Measurements from ENCODE around the gene SLC47A2.

DNA sequence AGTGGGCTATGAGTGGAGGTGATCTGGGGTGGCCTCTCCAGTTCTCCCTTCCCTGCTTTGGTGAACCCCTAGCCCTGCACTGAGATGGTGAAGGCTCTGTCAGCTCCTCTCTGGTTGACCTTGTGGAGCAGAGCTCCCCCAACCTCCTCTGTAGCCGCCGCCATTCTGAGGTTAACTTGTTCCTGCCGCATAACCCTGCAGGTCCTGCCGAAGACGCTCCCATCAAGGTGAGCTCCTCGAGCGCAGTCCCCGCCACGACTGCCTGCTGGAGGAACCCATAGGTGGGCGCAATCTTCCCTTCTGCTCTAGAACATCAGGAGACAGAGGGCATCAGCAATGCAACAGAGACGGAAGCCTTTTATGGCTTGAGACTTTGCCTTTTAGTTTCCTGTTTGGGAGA is 15.2 kb upstream of the SLC47A2 start:
- TF ChIP-seq, protein P1, sequence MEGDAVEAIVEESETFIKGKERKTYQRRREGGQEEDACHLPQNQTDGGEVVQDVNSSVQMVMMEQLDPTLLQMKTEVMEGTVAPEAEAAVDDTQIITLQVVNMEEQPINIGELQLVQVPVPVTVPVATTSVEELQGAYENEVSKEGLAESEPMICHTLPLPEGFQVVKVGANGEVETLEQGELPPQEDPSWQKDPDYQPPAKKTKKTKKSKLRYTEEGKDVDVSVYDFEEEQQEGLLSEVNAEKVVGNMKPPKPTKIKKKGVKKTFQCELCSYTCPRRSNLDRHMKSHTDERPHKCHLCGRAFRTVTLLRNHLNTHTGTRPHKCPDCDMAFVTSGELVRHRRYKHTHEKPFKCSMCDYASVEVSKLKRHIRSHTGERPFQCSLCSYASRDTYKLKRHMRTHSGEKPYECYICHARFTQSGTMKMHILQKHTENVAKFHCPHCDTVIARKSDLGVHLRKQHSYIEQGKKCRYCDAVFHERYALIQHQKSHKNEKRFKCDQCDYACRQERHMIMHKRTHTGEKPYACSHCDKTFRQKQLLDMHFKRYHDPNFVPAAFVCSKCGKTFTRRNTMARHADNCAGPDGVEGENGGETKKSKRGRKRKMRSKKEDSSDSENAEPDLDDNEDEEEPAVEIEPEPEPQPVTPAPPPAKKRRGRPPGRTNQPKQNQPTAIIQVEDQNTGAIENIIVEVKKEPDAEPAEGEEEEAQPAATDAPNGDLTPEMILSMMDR (IDR thresholded peaks at IDR 0.05; ENCODE audit: insufficient read depth, low read length): no peak
- TF ChIP-seq, protein P2, sequence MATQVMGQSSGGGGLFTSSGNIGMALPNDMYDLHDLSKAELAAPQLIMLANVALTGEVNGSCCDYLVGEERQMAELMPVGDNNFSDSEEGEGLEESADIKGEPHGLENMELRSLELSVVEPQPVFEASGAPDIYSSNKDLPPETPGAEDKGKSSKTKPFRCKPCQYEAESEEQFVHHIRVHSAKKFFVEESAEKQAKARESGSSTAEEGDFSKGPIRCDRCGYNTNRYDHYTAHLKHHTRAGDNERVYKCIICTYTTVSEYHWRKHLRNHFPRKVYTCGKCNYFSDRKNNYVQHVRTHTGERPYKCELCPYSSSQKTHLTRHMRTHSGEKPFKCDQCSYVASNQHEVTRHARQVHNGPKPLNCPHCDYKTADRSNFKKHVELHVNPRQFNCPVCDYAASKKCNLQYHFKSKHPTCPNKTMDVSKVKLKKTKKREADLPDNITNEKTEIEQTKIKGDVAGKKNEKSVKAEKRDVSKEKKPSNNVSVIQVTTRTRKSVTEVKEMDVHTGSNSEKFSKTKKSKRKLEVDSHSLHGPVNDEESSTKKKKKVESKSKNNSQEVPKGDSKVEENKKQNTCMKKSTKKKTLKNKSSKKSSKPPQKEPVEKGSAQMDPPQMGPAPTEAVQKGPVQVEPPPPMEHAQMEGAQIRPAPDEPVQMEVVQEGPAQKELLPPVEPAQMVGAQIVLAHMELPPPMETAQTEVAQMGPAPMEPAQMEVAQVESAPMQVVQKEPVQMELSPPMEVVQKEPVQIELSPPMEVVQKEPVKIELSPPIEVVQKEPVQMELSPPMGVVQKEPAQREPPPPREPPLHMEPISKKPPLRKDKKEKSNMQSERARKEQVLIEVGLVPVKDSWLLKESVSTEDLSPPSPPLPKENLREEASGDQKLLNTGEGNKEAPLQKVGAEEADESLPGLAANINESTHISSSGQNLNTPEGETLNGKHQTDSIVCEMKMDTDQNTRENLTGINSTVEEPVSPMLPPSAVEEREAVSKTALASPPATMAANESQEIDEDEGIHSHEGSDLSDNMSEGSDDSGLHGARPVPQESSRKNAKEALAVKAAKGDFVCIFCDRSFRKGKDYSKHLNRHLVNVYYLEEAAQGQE (IDR thresholded peaks at IDR 0.05; ENCODE audit: insufficient replicate concordance, low read depth): no peak
